GM19193 (cell line): ENCODE results near the gene ZMYND19.

Experiments
- POLR2A ChIP-seq: IDR thresholded peaks from 4 replicates; pipeline ENCODE4 v1.6.1; 2011; ENCODE audit not compliant: insufficient read depth, insufficient read length; ENCODE audit errors: extremely low read depth

Gene ZMYND19

DNA sequence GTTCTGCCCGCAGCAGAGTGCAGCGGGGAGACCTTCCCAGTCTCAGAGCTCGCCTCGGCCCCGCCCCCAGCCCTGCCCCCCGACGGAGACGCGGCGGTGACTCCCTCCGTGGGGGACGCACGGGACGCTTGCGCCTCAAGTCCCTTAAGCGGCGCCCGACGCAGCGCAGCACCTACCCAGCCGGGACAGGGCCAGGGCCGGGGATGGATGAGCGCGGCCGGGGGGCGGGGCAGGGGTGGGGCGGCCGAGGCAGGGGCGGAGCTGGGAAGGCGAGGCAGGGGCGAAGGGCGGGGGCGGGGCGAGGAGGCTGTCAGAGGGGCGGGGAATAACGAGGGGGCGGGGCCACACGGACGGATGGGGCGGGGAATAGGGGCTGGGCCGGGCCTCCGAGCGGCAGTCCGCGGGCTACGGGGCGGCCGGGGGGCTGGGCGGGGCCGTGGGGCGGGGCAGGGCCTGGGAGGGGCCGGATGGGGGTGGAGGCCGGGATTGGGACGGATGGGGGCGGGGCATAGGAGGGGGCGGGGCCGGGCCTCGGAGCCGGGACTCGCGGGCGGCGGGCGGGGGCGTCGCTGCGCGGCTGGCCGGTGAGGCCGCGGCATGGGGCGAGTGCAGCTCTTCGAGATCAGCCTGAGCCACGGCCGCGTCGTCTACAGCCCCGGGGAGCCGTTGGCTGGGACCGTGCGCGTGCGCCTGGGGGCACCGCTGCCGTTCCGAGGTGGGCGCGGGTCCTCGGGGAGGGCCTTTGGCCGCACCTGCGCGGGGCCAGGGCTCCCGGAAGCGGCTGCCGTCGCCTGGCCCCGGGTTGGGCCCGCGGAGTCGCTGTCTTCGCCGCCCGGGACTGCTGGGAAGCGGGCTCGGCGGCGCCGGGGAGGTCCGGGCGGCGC, 15.1 kb upstream of the ZMYND19 start, which contains the start of gene ARRDC1:
Gene ARRDC1, plus strand, starts transcription at position 566 of the 884 bp plus-strand sequence. Its CDS starts 32 bp downstream, at position 598.
- TF ChIP-seq POLR2A: peak; percentile 67

DNA sequence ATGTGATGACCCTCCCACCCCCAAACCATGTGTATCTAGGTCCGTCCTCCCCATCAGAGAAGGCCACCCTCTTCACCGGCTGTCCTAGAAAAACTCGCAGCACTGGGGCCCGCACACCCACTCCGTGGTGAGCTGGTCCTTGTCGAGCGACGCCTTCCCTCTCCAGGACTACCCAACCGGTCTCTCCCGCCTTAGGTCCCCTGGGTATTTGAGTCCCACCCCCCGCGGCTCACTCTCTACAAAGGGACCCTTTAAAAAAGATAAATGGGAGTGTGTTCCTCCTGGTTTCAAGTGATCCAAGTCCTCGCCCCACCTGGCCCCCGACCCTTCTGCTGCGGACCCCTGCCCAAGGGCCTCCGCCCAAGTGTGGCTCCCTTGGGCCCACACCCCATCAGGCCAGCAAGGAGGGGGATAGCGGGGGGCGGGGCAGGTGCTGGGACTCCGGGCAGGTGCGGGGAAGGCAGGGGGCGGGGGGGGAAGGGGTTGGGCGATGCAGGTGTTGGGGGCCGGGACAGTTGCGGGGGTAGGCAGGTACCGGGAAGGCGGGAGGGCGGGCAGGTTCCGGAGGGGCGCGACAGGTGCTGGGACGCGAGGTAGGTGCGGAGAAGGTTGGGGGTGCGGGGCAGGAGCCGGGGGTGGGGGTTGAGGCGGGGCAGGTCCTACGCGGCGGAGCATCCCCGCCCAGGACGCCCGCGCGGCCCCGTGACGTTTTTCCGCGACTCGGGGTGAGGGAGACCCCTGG, 14.2 kb upstream of the ZMYND19 start:
- no peak for TF ChIP-seq POLR2A

DNA sequence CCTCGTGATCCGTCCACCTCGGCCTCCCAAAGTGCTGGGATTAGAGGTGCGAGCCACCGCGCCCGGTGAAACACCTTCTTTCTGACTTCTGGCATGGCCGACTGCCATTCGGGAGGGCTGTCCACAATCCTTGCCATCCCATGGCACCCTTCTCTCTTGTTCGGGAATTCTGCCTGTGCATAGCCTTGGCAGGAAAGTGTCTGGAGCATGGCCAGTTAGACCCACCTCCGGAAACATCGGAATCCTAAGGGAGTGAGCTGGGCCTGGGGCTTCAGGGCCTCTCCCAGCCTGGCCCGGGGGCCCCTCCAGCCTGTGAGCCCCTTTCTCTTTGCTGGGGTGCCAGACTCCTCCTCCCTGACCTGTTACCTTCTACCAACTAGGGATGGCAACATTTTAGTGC, 13.6 kb upstream of the ZMYND19 start:
- no peak for TF ChIP-seq POLR2A

DNA sequence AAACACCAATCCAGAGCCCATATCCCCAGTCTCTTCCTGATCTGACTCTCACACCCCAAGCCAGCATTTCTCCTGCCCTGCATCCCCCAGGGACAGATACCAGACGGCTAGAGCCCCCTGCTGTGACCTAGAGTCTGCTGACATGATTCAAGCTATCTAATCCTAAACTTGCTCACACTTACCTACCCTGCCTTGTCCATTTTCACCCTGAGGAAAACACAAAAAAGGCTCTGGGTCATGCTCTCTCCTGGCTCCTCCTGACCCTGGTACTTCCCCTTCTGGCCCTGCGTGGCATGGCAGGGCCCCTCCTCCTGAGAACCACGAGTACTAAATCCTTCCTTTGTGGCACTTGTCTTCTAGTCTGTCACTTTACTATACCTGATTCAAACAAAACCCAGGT, 12.3 kb upstream of the ZMYND19 start:
- no peak for TF ChIP-seq POLR2A

DNA sequence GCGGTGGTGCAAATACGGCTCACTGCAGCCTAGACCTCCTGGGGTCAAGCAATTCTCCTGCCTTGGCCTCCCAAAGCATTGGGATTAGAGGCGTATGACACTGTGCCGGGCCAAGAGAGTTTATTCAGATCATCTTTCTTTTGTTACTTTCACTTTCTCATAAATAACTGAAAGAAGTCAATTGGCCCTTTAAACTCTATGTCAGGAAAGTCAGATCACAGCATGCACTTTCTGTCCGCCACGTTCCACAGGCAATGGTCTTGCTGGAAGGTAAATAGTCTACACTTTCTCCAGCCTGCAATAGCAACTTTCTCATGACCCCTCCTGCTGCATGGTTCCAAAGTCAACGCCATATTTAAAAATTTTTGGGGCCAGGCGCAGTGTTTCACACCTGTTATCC, 8.6 kb upstream of the ZMYND19 start:
- no peak for TF ChIP-seq POLR2A

DNA sequence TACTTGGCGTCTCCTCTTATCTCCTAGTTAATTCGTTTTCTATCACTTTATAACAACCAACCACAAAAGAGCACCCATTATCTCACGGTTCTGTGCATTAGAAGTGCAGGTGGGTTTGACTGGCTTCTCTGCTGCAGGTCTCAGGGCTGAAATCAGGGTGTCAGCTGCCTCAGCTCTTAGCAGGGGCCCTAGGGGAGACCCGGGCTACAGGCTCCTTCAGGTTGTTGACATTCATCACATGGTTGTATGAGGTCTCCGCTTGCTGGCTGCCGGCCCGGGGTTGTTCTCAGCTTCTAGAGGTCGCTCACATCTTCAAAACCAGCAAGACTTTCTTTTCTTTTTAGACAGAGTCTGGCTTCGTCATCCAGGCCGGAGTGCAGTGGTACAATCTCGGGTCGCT, 2.9 kb upstream of the ZMYND19 start:
- no peak for TF ChIP-seq POLR2A

DNA sequence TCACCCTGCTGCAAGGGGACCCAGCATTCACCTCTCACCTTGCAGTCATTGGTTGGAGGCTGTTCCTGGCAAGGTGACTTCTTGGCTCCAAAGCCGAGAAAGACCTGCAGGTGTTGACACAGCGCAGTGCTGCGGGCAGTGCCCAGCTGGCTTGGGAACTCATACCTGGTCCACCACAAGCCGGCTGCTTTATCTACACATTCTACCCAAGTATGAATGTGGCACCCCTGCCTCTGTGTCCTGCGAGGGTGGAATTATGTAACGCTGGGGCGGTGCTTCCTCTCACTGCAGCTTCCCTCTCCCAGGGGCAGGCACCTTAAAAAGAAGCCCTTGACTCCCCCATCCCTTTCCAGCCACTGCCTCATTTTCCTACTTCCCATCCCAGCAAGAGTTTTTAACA, 2.5 kb upstream of the ZMYND19 start:
- no peak for TF ChIP-seq POLR2A

DNA sequence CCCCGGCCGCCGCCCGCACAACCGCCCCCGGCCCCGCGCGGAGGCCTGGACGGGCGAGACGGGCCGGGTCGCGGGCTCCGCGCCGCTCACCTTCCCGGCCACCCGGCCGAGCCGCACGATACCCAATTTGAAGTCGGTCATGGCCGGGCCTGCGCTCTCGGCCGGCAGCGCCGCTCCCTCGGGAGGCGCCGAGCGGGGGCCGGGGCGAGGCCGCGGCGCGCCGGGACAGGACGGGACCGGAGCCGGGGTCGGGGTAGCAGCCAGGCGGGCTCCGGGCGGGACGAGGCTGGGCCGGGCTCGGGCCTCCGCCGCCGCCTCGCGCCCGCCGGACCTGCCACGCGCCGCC, 216 bp downstream of the ZMYND19 start:
- no peak for TF ChIP-seq POLR2A

DNA sequence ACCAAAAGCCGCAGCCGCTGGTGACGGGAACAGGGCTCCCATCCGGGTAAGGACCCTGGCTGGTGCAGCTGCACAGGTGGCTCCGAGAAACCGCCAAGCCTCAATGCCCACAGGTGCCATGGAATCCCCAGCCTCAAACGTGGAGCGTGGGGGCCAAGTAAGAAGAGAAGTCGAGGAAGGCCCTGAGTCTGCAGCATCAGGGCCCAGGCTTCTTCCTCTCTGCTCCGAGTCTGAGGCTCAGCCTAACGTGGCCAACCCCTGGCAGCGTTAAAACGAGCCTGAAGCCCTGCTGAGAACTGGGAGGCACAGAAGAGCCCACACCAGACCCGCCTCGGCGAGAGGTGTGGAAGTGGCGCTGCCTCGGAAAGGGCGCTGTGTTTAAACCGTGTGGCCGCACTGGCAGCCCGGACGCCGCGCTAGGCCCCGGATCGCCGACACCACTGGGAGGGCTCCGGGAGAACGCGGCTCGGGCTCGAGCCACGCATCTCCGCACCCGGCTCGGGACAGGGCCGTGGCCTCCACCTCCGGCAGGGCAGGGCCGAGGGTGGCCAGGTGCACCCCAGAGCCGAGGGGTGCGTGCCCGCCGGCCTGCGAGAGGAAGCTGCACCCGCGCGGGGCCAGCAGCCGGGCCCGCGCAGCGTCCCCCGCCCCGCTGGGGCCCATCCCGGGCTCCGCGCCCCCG, 730 bp downstream of the ZMYND19 start:
- no peak for TF ChIP-seq POLR2A

DNA sequence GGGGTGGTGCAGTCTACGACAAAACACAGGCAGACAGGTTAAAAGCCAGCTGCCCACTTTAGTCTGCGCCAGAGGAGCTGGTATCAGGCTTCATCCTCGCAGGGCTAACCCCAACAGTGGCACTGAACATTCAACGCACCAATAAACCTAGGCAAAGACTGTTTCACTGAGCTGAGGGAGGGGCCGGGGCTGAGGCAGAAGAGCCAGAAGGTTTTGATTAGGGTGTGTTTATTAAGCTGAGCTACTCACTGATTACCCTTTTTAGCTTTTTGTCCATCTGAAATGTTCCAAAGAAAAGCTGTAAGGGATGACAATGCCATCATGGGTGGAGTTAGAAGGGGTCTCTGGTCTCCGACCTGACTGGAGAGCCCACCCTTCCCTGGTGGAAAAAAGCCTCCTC, 1.4 kb downstream of the ZMYND19 start:
- no peak for TF ChIP-seq POLR2A

DNA sequence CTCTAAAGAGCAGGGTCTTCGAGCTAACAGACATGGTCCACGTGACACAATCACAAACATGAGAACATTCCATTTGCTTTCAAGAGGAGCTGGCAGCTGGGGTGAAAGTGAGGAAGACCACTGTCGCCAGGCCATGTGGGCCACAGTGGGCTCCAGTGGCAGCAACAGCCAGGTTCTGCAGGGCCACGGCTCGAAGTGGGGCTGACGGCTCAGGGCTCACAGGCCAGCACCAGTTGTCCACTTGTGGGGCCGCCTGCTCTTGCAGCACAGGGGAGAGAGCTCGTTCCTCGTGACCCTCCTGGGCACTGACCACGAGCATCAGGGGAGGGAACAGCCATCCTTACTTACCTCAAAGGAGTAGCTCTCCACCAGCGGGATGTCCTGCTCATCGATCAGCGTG, 2.0 kb downstream of the ZMYND19 start:
- no peak for TF ChIP-seq POLR2A

DNA sequence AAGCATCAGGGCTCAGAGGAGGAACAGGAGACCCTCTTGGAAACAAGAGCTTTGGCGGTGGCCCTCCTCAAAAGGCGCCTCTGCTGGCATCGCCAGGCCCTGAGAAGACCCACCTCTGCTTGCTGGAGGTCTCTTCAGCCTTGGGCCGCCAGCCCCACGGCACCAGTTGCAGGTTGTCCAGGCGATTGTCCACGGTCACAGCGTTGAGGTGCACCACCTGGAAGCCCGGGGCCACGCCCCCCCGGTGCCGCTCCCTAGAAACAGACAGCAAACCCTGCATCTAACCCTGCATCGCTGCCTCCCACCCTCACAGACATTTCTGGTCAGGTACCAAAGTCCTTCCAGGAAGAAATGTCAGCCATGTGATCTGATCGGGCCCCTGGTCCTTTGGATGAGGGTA, 3.5 kb downstream of the ZMYND19 start:
- TF ChIP-seq POLR2A: no peak

DNA sequence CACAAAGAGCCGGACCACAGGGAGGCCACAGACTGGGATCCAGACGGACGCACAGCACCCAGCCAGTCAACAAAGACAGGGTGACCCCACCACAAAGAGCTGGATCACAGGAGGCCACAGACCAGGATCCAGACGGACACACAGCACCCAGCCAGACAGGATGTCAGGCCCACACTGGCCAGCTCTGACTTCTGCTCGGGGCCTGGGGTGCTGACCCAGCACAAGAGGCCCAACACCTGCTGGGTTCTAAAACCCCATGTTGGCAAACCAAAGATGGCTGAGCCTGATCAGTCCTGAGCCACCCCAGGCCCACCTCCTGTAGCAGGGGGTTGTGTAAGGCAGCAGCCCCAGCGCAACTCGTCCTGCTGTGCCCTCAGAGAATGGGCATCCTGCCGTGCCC, 6.4 kb downstream of the ZMYND19 start:
- TF ChIP-seq POLR2A: no peak

DNA sequence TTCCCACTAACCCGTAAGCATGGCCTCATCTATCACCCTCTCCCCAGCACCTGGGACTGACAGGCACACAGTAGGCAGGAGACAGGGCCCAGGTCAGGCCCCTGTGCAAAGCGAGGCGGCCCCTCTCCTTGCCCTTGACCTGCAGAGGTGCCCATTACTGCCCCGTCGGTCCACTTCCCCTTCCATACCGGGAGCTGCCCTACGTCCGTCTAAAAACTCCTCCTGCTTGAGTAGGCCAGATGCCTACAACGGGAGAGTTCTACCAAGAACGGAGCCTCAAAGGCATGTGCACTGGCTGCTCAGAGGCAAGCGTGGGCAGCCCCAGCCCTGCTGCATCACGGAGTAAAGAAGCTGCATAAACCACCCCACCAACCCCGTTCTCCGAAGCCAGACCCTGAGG, 7.0 kb downstream of the ZMYND19 start:
- no peak for TF ChIP-seq POLR2A

DNA sequence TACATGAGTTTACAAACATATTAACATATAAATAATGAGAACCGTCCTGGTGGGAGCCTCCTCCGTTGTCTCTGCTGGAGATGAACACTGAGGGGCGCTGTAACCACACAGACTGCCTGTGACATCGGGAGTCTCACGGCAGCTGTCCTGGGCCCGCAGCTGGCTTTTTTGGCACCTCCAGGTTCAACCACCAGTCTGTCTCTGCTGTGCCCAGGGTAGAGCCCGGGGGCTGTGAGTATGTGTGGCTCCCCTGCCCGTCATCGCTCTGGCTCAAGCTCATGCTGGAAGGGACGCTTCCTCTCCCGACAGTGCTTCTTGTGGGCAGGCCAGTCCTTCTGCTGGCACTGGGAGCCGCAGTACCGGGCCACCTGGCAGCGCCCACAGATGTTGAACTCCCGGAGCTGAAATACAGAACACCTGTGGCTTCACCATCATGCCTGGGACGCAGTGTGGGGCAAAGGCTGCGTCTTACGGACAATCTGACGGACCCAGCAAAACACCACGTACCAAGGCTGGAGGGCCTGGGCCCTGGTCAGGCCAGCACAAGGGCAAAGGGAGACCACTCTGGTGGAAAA, 7.9 kb downstream of the ZMYND19 start:
- no peak for TF ChIP-seq POLR2A
